Measurements from ENCODE around the gene LRP1B. TPM values are rescaled to one million over a fixed set of nuclear protein-coding genes. Genes with fewer than 3 reads are reported as not detected.

The LRP1B gene
- total RNA-seq, 3 donors from 2014 or later = 2.3 to 29.8 (median 21.8) TPM

GRCh38 chr2:140577453-140577852 is 1553.4 kb downstream of the LRP1B start:
- no peak for DNase-seq (ENCODE audit: low spot score in 2 of 2)
- Histone ChIP-seq H3K4me3 (no peak overlapping the region), H3K36me3 (no peaks in the 10 kb centered on the region), H3K27ac (no peak overlapping the region), H3K9me3 (no peaks in the 10 kb centered on the region), H3K27me3 (no peaks in the 10 kb centered on the region), H3K4me1 (no peaks in the 10 kb centered on the region)
- TF ChIP-seq POLR2AphosphoS5 (IDR thresholded peaks at IDR 0.05) (no peak), CTCF (IDR thresholded peaks at IDR 0.05) (no peak), POLR2A (IDR thresholded peaks at IDR 0.05) (no peak)
- intact Hi-C loops (cut with DNase I; ENCODE audit: low total_unique reads) = no loop called here

- Histone ChIP-seq H3K4me3 (no peak overlapping the region), H3K4me1 (no peaks in the 10 kb centered on the region)
Measured at GRCh38 chr2:140567734-140568133, 1563.1 kb downstream of the LRP1B start.

GRCh38 chr2:140565756-140566155 is 1565.1 kb downstream of the LRP1B start:
- intact Hi-C loops (cut with DNase I; ENCODE audit: low total_unique reads) = no loop called here
- H3K36me3 ChIP-seq = no peaks in the 10 kb centered on the region
- no peak for DNase-seq (ENCODE audit: low spot score in 2 of 2)
- no peaks in the 10 kb centered on the region for H3K27me3 ChIP-seq
- no peak overlapping the region for H3K27ac ChIP-seq
- H3K4me3 ChIP-seq = no peak overlapping the region
- H3K9me3 ChIP-seq = no peaks in the 10 kb centered on the region
- H3K4me1 ChIP-seq = no peaks in the 10 kb centered on the region
- TF ChIP-seq CTCF (IDR thresholded peaks at IDR 0.05) = no peak
- no peak for TF ChIP-seq POLR2AphosphoS5 (IDR thresholded peaks at IDR 0.05)
- no peak for TF ChIP-seq POLR2A (IDR thresholded peaks at IDR 0.05)

More at GRCh38 chr2:140567734-140568133, 1563.1 kb downstream of the LRP1B start:
- DNase-seq (ENCODE audit: low spot score in 2 of 2) = no peak
- no peaks in the 10 kb centered on the region for H3K27me3 ChIP-seq
- H3K36me3 ChIP-seq = no peaks in the 10 kb centered on the region
- no peak for TF ChIP-seq CTCF (IDR thresholded peaks at IDR 0.05)
- TF ChIP-seq POLR2AphosphoS5 (IDR thresholded peaks at IDR 0.05) = no peak
- no peak for TF ChIP-seq POLR2A (IDR thresholded peaks at IDR 0.05)
- H3K9me3 ChIP-seq = no peaks in the 10 kb centered on the region
- intact Hi-C loops (cut with DNase I; ENCODE audit: low total_unique reads) = no loop called here
- no peak overlapping the region for H3K27ac ChIP-seq

- no peak overlapping the region for H3K27ac ChIP-seq
- TF ChIP-seq CTCF (IDR thresholded peaks at IDR 0.05) = no peak
- TF ChIP-seq POLR2A (IDR thresholded peaks at IDR 0.05) = no peak
- no peak for TF ChIP-seq POLR2AphosphoS5 (IDR thresholded peaks at IDR 0.05)
- no peak for DNase-seq (ENCODE audit: low spot score in 2 of 2)
- no peaks in the 10 kb centered on the region for H3K27me3 ChIP-seq
- intact Hi-C loops (cut with DNase I; ENCODE audit: low total_unique reads) = no loop called here
- H3K4me1 ChIP-seq = no peaks in the 10 kb centered on the region
- H3K9me3 ChIP-seq = no peaks in the 10 kb centered on the region
- no peak overlapping the region for H3K4me3 ChIP-seq
- H3K36me3 ChIP-seq = no peaks in the 10 kb centered on the region
Measured at GRCh38 chr2:140555701-140556100, 1575.1 kb downstream of the LRP1B start.

GRCh38 chr2:140552634-140553033 is 1578.2 kb downstream of the LRP1B start:
- DNase-seq (ENCODE audit: low spot score in 2 of 2) = no peak
- Histone ChIP-seq H3K4me1 (no peaks in the 10 kb centered on the region), H3K9me3 (no peaks in the 10 kb centered on the region), H3K36me3 (no peaks in the 10 kb centered on the region), H3K27ac (no peak overlapping the region), H3K27me3 (no peaks in the 10 kb centered on the region), H3K4me3 (no peak overlapping the region)
- intact Hi-C loops (cut with DNase I; ENCODE audit: low total_unique reads) = no loop called here
- no peak for TF ChIP-seq POLR2A (IDR thresholded peaks at IDR 0.05)
- TF ChIP-seq CTCF (IDR thresholded peaks at IDR 0.05) = no peak
- TF ChIP-seq POLR2AphosphoS5 (IDR thresholded peaks at IDR 0.05) = no peak

All from breast epithelium (tissue), 4 donors.